Neural cell (in vitro differentiated cells): Measurements from ENCODE around the gene HNRNPLL.

ENCODE experiments used
- CTCF ChIP-seq: fragments of 450-650 bp; IDR thresholded peaks from 2 replicates; pipeline ENCODE4 v1.5.1; 2014; ENCODE audit warnings: antibody characterized with exemption, mild to moderate bottlenecking, moderate library complexity; ENCODE audit not compliant: poor library complexity, severe bottlenecking
- POLR2AphosphoS5 ChIP-seq: IDR thresholded peaks from 2 replicates; pipeline ENCODE4 v1.6.1; 2012

DNA sequence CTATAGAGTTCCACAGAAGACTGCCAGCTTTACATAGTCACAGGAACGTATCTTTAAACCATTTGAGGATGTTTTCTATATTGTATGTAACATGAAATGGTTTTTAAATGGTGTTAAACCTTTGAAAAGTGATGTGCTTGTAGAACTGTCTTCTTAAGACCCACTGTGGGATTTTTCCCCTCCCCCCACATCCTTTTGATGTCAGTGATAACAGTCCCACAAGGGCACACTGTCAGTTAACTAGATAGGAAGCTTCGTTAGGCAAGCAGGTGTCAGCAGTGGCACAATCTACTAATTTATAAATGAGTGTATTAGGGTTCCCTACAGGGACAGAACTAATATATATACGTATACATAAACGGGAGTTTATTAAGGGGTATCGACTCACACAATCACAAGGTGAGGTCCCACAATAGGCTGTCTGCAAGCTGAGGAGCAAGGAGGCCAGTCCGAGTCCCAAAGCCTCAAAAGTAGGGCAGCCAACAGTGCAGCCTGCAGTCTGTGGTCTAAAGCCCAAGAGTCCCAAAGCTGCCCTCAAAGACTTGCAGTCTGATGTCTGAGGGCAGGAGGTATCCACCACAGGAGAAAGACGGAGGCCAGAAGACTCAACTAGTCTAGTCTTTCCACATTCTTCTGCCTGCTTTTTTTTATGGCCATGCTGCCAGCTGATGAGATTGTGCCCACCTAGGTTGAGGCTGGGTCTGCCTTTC is 23.8 kb upstream of the HNRNPLL start:
- no peak for TF ChIP-seq CTCF
- no peak for TF ChIP-seq POLR2AphosphoS5
